ENCODE measurements around the gene DDA1. TPM values are rescaled to one million over a fixed set of nuclear protein-coding genes. Genes with fewer than 3 reads are reported as not detected.

DDA1 gene
- 60.0 TPM in 2 replicates for total RNA-seq

GRCh38 chr19:17309198-17309964 lies at the start of gene DDA1:
TSS of gene DDA1 (plus strand) at chr19:17309563. CDS start at chr19:17309655, 92 bp downstream.

GRCh38 chr19:17264641-17264979 lies 44.8 kb upstream of the DDA1 start, which contains the start of gene USHBP1:
TSS of gene USHBP1 (minus strand) at chr19:17264745. CDS start at chr19:17264299, 446 bp downstream.

GRCh38 chr19:17266975-17267788 lies 42.2 kb upstream of the DDA1 start, which contains the start of gene BABAM1:
TSS of gene BABAM1 (plus strand) at chr19:17267443. CDS start at chr19:17268807, 1,364 bp downstream.

GRCh38 chr19:17281391-17282304 lies 27.7 kb upstream of the DDA1 start, which contains the start of gene ANKLE1:
TSS of gene ANKLE1 (plus strand) at chr19:17281901. CDS start at chr19:17281921, 20 bp downstream.

GRCh38 chr19:17303167-17303939 lies 6.0 kb upstream of the DDA1 start, which contains the start of gene ABHD8:
TSS of gene ABHD8 (minus strand) at chr19:17303425. CDS start at chr19:17301616, 1,809 bp downstream.

GRCh38 chr19:17305517-17306284 lies 3.7 kb upstream of the DDA1 start, which contains the start of gene MRPL34:
TSS of gene MRPL34 (plus strand) at chr19:17305872. CDS start at chr19:17305893, 21 bp downstream.

GRCh38 chr19:17334414-17335409 lies 25.3 kb downstream of the DDA1 start, which contains the start of gene ANO8:
TSS of gene ANO8 (minus strand) at chr19:17334855. CDS start at chr19:17334670, 185 bp downstream.

GRCh38 chr19:17336872-17337674 lies 27.7 kb downstream of the DDA1 start, which contains the start of gene GTPBP3:
TSS of gene GTPBP3 (plus strand) at chr19:17337553. CDS start at chr19:17337612, 59 bp downstream.

Other genes starting within 250 kb of the DDA1 start
- 12.8 and 15.5 TPM in 2 replicates for gene HAUS8, start 234.1 kb upstream of the DDA1 start, total RNA-seq
- gene MYO9B, start 233.8 kb upstream of the DDA1 start, total RNA-seq, result 69.8 and 80.9 TPM in 2 replicates
- gene USE1, start 94.2 kb upstream of the DDA1 start, total RNA-seq, result 15.0 and 18.3 TPM in 2 replicates
- 2.4 and 8.8 TPM in 2 replicates for gene OCEL1, start 83.3 kb upstream of the DDA1 start, total RNA-seq
- 55.6 and 56.3 TPM in 2 replicates for gene NR2F6, start 63.6 kb upstream of the DDA1 start, total RNA-seq
- 16.5 and 23.6 TPM in 2 replicates for gene USHBP1, start 44.8 kb upstream of the DDA1 start, total RNA-seq
- 141 and 165 TPM in 2 replicates for gene BABAM1, start 42.1 kb upstream of the DDA1 start, total RNA-seq
- gene ANKLE1, start 27.7 kb upstream of the DDA1 start, total RNA-seq, result 0.73 and 1.3 TPM in 2 replicates
- 3.1 and 5.4 TPM in 2 replicates for gene ABHD8, start 6.1 kb upstream of the DDA1 start, total RNA-seq
- gene MRPL34, start 3.7 kb upstream of the DDA1 start, total RNA-seq, result 56.7 and 76.8 TPM in 2 replicates
- gene ANO8, start 25.3 kb downstream of the DDA1 start, total RNA-seq, result 2.3 TPM in 2 replicates
- gene GTPBP3, start 28.0 kb downstream of the DDA1 start, total RNA-seq, result 15.0 and 15.3 TPM in 2 replicates
- 6.3 and 8.9 TPM in 2 replicates for gene PLVAP, start 67.8 kb downstream of the DDA1 start, total RNA-seq
- gene CCDC194, start 84.6 kb downstream of the DDA1 start, total RNA-seq, result not detected in 2 replicates
- gene BST2, start 96.1 kb downstream of the DDA1 start, total RNA-seq, result 295 and 315 TPM in 2 replicates
- 68.6 and 75.3 TPM in 2 replicates for gene MVB12A, start 110.5 kb downstream of the DDA1 start, total RNA-seq
- gene TMEM221, start 139.1 kb downstream of the DDA1 start, total RNA-seq, result not detected in 2 replicates
- gene NXNL1, start 151.4 kb downstream of the DDA1 start, total RNA-seq, result not detected in 2 replicates
- gene SLC27A1, start 161.0 kb downstream of the DDA1 start, total RNA-seq, result 7.5 and 8.9 TPM in 2 replicates
- gene PGLS, start 202.1 kb downstream of the DDA1 start, total RNA-seq, result 92.7 and 109 TPM in 2 replicates
- 186 and 204 TPM in 2 replicates for gene COLGALT1, start 246.1 kb downstream of the DDA1 start, total RNA-seq